Loucy (cell line): ENCODE data around the gene ST13.
"Not testable (repeated sequence)": the region's sequence is repeated elsewhere in the genome, so short reads cannot be mapped to it uniquely, and the experiment has no call there.

Experiments
- H2AFZ ChIP-seq: fragments of 200-600 bp; sonication (generic); 2 replicates; pipeline ENCODE4 v1.6.0; 2016; ENCODE audit warnings: antibody characterized with exemption, mild to moderate bottlenecking, low read length, moderate library complexity
- H3F3A ChIP-seq: fragments of 200-600 bp; 2 replicates; pipeline ENCODE4 v1.6.0; 2016; ENCODE audit warnings: antibody characterized with exemption, low read depth, mild to moderate bottlenecking
- H3K27me3 ChIP-seq: fragments of 200-600 bp; sonication (generic); 2 replicates; pipeline ENCODE4 v1.6.1; 2014; ENCODE audit warnings: low read length, mild to moderate bottlenecking; ENCODE audit not compliant: insufficient read depth, poor library complexity, severe bottlenecking
- H3K36me3 ChIP-seq: fragments of 200-600 bp; sonication (generic); 2 replicates; pipeline ENCODE4 v1.6.1; 2016; ENCODE audit warnings: low read length; ENCODE audit not compliant: insufficient read depth
- H3K4me1 ChIP-seq: fragments of 200-600 bp; sonication (generic); 2 replicates; pipeline ENCODE4 v1.5.1; 2014; ENCODE audit warnings: low read length, mild to moderate bottlenecking; ENCODE audit not compliant: insufficient read depth, poor library complexity, severe bottlenecking
- H3K4me2 ChIP-seq: fragments of 200-600 bp; sonication (generic); 2 replicates; pipeline ENCODE4 v1.6.0; 2014; ENCODE audit warnings: antibody characterized with exemption, low read length, low read depth, mild to moderate bottlenecking; ENCODE audit not compliant: poor library complexity, severe bottlenecking
- H3K4me3 ChIP-seq: fragments of 200-600 bp; sonication (generic); 2 replicates; pipeline ENCODE4 v1.5.1; 2014; ENCODE audit warnings: low read length, mild to moderate bottlenecking, mixed read lengths; ENCODE audit not compliant: poor library complexity, severe bottlenecking
- H3K79me2 ChIP-seq: fragments of 200-600 bp; sonication (generic); 2 replicates; pipeline ENCODE4 v1.6.1; 2014; ENCODE audit warnings: low read length; ENCODE audit not compliant: insufficient read depth
- H3K9ac ChIP-seq: fragments of 200-600 bp; sonication (generic); 2 replicates; pipeline ENCODE4 v1.6.0; 2014; ENCODE audit warnings: mild to moderate bottlenecking, low read depth, low read length, moderate library complexity; ENCODE audit not compliant: poor library complexity, severe bottlenecking
- H3K9me2 ChIP-seq: fragments of 200-600 bp; sonication (generic); replicated peaks from 2 replicates; pipeline ENCODE4 v1.6.1; 2016; ENCODE audit warnings: low read depth, low read length, mixed read lengths
- H3K9me3 ChIP-seq: fragments of 200-600 bp; sonication (generic); 2 replicates; pipeline ENCODE4 v1.6.1; 2014; ENCODE audit warnings: mild to moderate bottlenecking, antibody characterized with exemption, low read length, low read depth; ENCODE audit not compliant: insufficient read depth
- H4K20me1 ChIP-seq: fragments of 200-600 bp; sonication (generic); 2 replicates; pipeline ENCODE4 v1.6.0; 2014; ENCODE audit warnings: antibody characterized with exemption, low read length, mild to moderate bottlenecking; ENCODE audit not compliant: insufficient read depth, poor library complexity, severe bottlenecking
- CTCF ChIP-seq: fragments of 200-600 bp; sonication (generic); conservative IDR thresholded peaks from 2 replicates; pipeline ENCODE4 v1.5.1; 2014; ENCODE audit warnings: mild to moderate bottlenecking, antibody characterized with exemption, low read length
- EZH2phosphoT487 ChIP-seq: fragments of 200-600 bp; IDR thresholded peaks from 2 replicates; pipeline ENCODE4 v1.6.1; 2018; ENCODE audit warnings: antibody characterized with exemption, mild to moderate bottlenecking, moderate library complexity, borderline replicate concordance

Gene ST13

GRCh38 chr22:40789131-40789530 is 67.3 kb downstream of the ST13 start:
- H3K27me3 ChIP-seq: no peaks in the 10 kb centered on the region
- H3K79me2 ChIP-seq: no peaks in the 10 kb centered on the region
- H3K9me3 ChIP-seq: no peaks in the 10 kb centered on the region
- no peak overlapping the region for H3K4me3 ChIP-seq
- no peaks in the 10 kb centered on the region for H3K9me2 ChIP-seq
- no peak overlapping the region for H3K9ac ChIP-seq
- H3K4me1 ChIP-seq: no peaks in the 10 kb centered on the region
- TF ChIP-seq CTCF (no peak), EZH2phosphoT487 (no peak)
- no peak overlapping the region for H3K4me2 ChIP-seq
- H3F3A ChIP-seq: no peaks in the 10 kb centered on the region
- H2AFZ ChIP-seq: no peak overlapping the region
- H3K36me3 ChIP-seq: peaks cover 16% of the 10 kb centered on the region; the same call in 1 of the 2 replicates
- no peaks in the 10 kb centered on the region for H4K20me1 ChIP-seq

- H3K9me3 ChIP-seq: no peaks in the 10 kb centered on the region
- H3K4me1 ChIP-seq: no peaks in the 10 kb centered on the region
- TF ChIP-seq CTCF (no peak), EZH2phosphoT487 (no peak)
- H3K9me2 ChIP-seq: no peaks in the 10 kb centered on the region
- no peak overlapping the region for H3K9ac ChIP-seq
- H3K79me2 ChIP-seq: no peaks in the 10 kb centered on the region
- H3F3A ChIP-seq: 0 out of 2 replicates have a peak, but pooled peaks cover 2% of the 10 kb centered on the region
- no peaks in the 10 kb centered on the region for H4K20me1 ChIP-seq
- peaks cover 9% of the 10 kb centered on the region; the same call in 1 of the 2 replicates for H3K36me3 ChIP-seq
- H3K4me3 ChIP-seq: no peak overlapping the region
- no peaks in the 10 kb centered on the region for H3K27me3 ChIP-seq
- no peak overlapping the region for H3K4me2 ChIP-seq
- no peak overlapping the region for H2AFZ ChIP-seq
These were observed 73.9 kb downstream of the ST13 start for GRCh38 chr22:40782521-40782920.

GRCh38 chr22:40781749-40782148 is 74.7 kb downstream of the ST13 start:
- H3K4me3 ChIP-seq, H3K27me3 ChIP-seq, H3K4me2 ChIP-seq, H3K9ac ChIP-seq, H3K79me2 ChIP-seq, H3K36me3 ChIP-seq, H3K9me2 ChIP-seq, H4K20me1 ChIP-seq, H3K9me3 ChIP-seq, H3F3A ChIP-seq, H3K4me1 ChIP-seq, H2AFZ ChIP-seq: not testable (repeated sequence)
